ENCODE measurements around the gene VPS9D1.

DNA sequence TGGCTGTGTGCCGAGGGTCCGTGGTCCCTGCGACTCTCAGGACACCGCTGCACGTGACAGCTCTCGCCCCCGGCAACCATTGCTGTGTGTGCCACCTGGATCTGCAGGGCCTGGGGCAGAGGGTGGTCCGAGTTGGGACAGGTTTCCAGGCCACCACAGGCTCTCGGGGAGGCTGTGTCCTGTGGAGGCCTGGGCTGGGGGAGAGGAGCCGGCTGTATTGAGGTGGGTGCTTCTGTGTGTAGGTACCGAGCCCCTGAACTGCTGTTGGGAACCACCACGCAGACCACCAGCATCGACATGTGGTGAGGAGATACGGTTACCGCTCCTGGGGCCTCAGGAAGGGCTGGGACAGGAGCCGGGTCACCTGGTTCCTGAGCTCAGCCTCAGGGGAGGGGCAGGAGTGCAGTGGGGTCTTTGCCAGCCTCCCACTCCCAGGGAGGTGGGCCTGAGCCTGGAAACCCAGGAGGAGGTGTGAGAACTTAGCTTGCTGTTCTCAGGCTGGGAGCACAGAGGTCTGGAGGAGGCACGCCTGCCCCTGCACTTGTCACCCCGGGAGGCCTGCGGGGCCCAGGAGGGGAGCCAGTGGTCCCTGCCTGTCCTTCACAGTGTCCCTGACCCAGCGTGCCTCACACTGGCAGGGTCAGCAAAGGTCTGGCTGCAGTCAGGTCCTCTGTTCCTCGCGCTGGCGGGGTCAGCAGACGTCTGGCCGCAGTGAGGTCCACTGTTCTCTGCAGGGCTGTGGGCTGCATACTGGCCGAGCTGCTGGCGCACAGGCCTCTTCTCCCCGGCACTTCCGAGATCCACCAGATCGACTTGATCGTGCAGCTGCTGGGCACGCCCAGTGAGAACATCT lies 26.5 kb downstream of the VPS9D1 start:
- TF ChIP-seq, protein P1, sequence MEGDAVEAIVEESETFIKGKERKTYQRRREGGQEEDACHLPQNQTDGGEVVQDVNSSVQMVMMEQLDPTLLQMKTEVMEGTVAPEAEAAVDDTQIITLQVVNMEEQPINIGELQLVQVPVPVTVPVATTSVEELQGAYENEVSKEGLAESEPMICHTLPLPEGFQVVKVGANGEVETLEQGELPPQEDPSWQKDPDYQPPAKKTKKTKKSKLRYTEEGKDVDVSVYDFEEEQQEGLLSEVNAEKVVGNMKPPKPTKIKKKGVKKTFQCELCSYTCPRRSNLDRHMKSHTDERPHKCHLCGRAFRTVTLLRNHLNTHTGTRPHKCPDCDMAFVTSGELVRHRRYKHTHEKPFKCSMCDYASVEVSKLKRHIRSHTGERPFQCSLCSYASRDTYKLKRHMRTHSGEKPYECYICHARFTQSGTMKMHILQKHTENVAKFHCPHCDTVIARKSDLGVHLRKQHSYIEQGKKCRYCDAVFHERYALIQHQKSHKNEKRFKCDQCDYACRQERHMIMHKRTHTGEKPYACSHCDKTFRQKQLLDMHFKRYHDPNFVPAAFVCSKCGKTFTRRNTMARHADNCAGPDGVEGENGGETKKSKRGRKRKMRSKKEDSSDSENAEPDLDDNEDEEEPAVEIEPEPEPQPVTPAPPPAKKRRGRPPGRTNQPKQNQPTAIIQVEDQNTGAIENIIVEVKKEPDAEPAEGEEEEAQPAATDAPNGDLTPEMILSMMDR (IDR thresholded peaks at IDR 0.05; ENCODE audit: low read depth, low read length): no peak
- TF ChIP-seq EZH2phosphoT487 (IDR thresholded peaks at IDR 0.05; ENCODE audit: low read depth): no peak
